Liver (tissue), 9 donors: ENCODE results near the gene WLS. TPM values are rescaled to one million over a fixed set of nuclear protein-coding genes. Genes with fewer than 3 reads are reported as not detected.

Experiments
- DNase-seq: peaks from one replicate; pipeline ENCODE4 v3.0.0-alpha.2; 2017; ENCODE audit warnings: low spot score
- H3K27ac ChIP-seq, 2 donors: one replicate each; pipeline ENCODE4 v1.7.0; 2013; ENCODE audit warnings: inconsistent platforms in 2 of 2, low read length in 2 of 2, control low read depth in 1 of 2, low read depth in 1 of 2, mild to moderate bottlenecking in 1 of 2
- H3K27me3 ChIP-seq, 4 donors: one replicate each; pipeline versions ENCODE4 v1.6.1 to v1.7.0; 2013; ENCODE audit warnings: low read length in 3 of 4, inconsistent platforms in 1 of 4, mild to moderate bottlenecking in 1 of 4, moderate library complexity in 1 of 4; ENCODE audit not compliant: control insufficient read depth in 4 of 4, insufficient read depth in 4 of 4
- H3K36me3 ChIP-seq, 4 donors: one replicate each; pipeline versions ENCODE4 v1.6.1 to v1.7.0; 2013; ENCODE audit warnings: low read length in 3 of 4, mild to moderate bottlenecking in 3 of 4, low read depth in 1 of 4, moderate library complexity in 1 of 4; ENCODE audit not compliant: control insufficient read depth in 4 of 4, insufficient read depth in 3 of 4
- H3K4me1 ChIP-seq, 4 donors: one replicate each; pipeline versions ENCODE4 v1.6.1 to v1.7.0; 2013; ENCODE audit warnings: low read length in 3 of 4, mild to moderate bottlenecking in 3 of 4, moderate library complexity in 1 of 4; ENCODE audit not compliant: control insufficient read depth in 4 of 4, insufficient read depth in 4 of 4
- H3K4me3 ChIP-seq, 3 donors: one replicate each; pipeline versions ENCODE4 v1.6.1 to v1.7.0; 2013; ENCODE audit warnings: low read length in 3 of 3, control low read depth in 1 of 3, low read depth in 1 of 3, mild to moderate bottlenecking in 1 of 3
- H3K9ac ChIP-seq, 2 donors: one replicate each; pipeline ENCODE4 v1.7.0; 2013; ENCODE audit warnings: low read length in 2 of 2, mild to moderate bottlenecking in 2 of 2, moderate library complexity in 2 of 2, control low read depth in 1 of 2, low read depth in 1 of 2
- H3K9me3 ChIP-seq, 4 donors: one replicate each; pipeline versions ENCODE4 v1.6.1 to v1.7.0; 2013; ENCODE audit warnings: low read length in 3 of 4; ENCODE audit not compliant: control insufficient read depth in 4 of 4
- EGR1 ChIP-seq, 2 donors: IDR thresholded peaks; 2 replicates each; pipeline ENCODE4 v1.6.1; 2016 to 2018; ENCODE audit warnings: antibody characterized with exemption in 2 of 2, low read depth in 2 of 2
- FOXA2 ChIP-seq: IDR thresholded peaks from 2 replicates; pipeline ENCODE4 v1.6.1; 2016; ENCODE audit warnings: antibody characterized with exemption
- HNF4G ChIP-seq: IDR thresholded peaks from 2 replicates; pipeline ENCODE4 v1.6.1; 2016; ENCODE audit warnings: antibody characterized with exemption
- JUND ChIP-seq, 2 donors: IDR thresholded peaks; 2 replicates each; pipeline ENCODE4 v1.6.1; 2016; ENCODE audit warnings: antibody characterized with exemption in 2 of 2
- RAD21 ChIP-seq, 2 donors: IDR thresholded peaks; 2 replicates each; pipeline ENCODE4 v1.6.1; 2016; ENCODE audit warnings: antibody characterized with exemption in 2 of 2, mild to moderate bottlenecking in 2 of 2
- RXRA ChIP-seq, 2 donors: IDR thresholded peaks; 2 replicates each; pipeline ENCODE4 v1.6.1; 2017 to 2018; ENCODE audit warnings: antibody characterized with exemption in 2 of 2, mild to moderate bottlenecking in 1 of 2
- SP1 ChIP-seq: IDR thresholded peaks from 2 replicates; pipeline ENCODE4 v1.6.1; 2018; ENCODE audit warnings: antibody characterized with exemption, mild to moderate bottlenecking
- YY1 ChIP-seq: IDR thresholded peaks from 2 replicates; pipeline ENCODE4 v1.6.1; 2016; ENCODE audit warnings: antibody characterized with exemption, mild to moderate bottlenecking
- WGBS: extraction: QIAGEN DNeasy Blood & Tissue Kit; methylation state at CpG from one replicate; pipeline ENCODE4 v1.1.7; 2013; 5-methylcytosine and 5-hydroxymethylcytosine counted together
- polyA plus RNA-seq, 2 donors: library from polyadenylated mRNA; stranded (reverse) in 1 of 2; unstranded in 1 of 2; fragments of 200-250 nt in 1 of 2; fragments of >200 nt in 1 of 2; fragmentation: Nextera tagmentation in 1 of 2; extraction: Ambion mirVana in 1 of 2; gene quantifications; one replicate each; pipeline versions ENCODE4 v1.2.1 to v1.2.3, GENCODE V29; 2013 to 2015
- total RNA-seq, 2 donors: library from RNA; depleted of rRNA; stranded (reverse); fragments of >200 nt; gene quantifications; one replicate each; pipeline ENCODE4 v1.2.3, GENCODE V29; 2014
- TF ChIP-seq, protein P1 (sequence below): IDR thresholded peaks from 2 replicates; pipeline ENCODE4 v1.6.1; 2016; ENCODE audit warnings: antibody characterized with exemption
- TF ChIP-seq, protein P2 (sequence below): IDR thresholded peaks from 2 replicates; pipeline ENCODE4 v1.6.1; 2016; ENCODE audit warnings: antibody characterized with exemption
- TF ChIP-seq, protein P3 (sequence below): fragments of 150-350 bp; IDR thresholded peaks from 2 replicates; pipeline ENCODE4 v1.5.1; 2017; ENCODE audit warnings: improper control_type of control experiment, low read depth, low read length; ENCODE audit not compliant: missing input control
- TF ChIP-seq, protein P4 (sequence below): IDR thresholded peaks from 2 replicates; pipeline ENCODE4 v1.6.1; 2016; ENCODE audit warnings: antibody characterized with exemption, mild to moderate bottlenecking
- donor health status: healthy.
- donor health status: healthy.
- donor health status: healthy.
- donor health status: healthy.
- donor health status: healthy.

The WLS gene
- total and polyA plus RNA-seq, 4 donors = 3.2 to 12.5 (median 7.7) TPM

DNA sequence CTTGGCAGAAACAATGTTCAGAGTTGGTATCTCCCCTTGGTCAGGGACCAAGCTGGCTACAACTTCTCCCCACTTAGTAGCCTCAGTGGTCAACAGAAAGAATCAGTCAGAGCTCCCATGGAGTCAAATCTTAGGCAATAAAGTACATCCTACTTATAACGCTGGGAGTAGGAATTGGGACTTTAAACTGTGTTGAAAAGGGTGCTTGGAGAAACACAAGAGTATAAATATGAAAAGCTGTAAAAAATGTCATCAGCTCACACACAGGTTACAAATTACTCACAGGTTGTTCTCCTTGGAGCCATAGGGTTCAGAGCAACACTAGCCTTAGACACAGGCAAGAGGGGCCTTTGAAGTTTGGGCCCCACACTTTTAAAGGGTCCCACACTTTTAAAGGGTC lies 67.4 kb downstream of the WLS start:
- WGBS = 76% methylated on average over 1 of the region's 1 CpG
- Histone ChIP-seq H3K9ac (no peak overlapping the region), H3K36me3 (no peaks in the 10 kb centered on the region), H3K4me1 (no peaks in the 10 kb centered on the region), H3K4me3 (no peak overlapping the region), H3K9me3 (no peaks in the 10 kb centered on the region), H3K27ac (no peak overlapping the region), H3K27me3 (no peaks in the 10 kb centered on the region)
- DNase-seq = no peak
- TF ChIP-seq, protein P1, sequence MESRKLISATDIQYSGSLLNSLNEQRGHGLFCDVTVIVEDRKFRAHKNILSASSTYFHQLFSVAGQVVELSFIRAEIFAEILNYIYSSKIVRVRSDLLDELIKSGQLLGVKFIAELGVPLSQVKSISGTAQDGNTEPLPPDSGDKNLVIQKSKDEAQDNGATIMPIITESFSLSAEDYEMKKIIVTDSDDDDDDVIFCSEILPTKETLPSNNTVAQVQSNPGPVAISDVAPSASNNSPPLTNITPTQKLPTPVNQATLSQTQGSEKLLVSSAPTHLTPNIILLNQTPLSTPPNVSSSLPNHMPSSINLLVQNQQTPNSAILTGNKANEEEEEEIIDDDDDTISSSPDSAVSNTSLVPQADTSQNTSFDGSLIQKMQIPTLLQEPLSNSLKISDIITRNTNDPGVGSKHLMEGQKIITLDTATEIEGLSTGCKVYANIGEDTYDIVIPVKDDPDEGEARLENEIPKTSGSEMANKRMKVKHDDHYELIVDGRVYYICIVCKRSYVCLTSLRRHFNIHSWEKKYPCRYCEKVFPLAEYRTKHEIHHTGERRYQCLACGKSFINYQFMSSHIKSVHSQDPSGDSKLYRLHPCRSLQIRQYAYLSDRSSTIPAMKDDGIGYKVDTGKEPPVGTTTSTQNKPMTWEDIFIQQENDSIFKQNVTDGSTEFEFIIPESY = no peak
- no peak for TF ChIP-seq YY1
- TF ChIP-seq, protein P2, sequence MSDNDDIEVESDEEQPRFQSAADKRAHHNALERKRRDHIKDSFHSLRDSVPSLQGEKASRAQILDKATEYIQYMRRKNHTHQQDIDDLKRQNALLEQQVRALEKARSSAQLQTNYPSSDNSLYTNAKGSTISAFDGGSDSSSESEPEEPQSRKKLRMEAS = no peak
- TF ChIP-seq RXRA (IDR thresholded peaks at IDR 0.05) = no peak
- TF ChIP-seq EGR1 (IDR thresholded peaks at IDR 0.05; ENCODE audit: low read depth in 2 of 2) = no peak
- TF ChIP-seq, protein P3, sequence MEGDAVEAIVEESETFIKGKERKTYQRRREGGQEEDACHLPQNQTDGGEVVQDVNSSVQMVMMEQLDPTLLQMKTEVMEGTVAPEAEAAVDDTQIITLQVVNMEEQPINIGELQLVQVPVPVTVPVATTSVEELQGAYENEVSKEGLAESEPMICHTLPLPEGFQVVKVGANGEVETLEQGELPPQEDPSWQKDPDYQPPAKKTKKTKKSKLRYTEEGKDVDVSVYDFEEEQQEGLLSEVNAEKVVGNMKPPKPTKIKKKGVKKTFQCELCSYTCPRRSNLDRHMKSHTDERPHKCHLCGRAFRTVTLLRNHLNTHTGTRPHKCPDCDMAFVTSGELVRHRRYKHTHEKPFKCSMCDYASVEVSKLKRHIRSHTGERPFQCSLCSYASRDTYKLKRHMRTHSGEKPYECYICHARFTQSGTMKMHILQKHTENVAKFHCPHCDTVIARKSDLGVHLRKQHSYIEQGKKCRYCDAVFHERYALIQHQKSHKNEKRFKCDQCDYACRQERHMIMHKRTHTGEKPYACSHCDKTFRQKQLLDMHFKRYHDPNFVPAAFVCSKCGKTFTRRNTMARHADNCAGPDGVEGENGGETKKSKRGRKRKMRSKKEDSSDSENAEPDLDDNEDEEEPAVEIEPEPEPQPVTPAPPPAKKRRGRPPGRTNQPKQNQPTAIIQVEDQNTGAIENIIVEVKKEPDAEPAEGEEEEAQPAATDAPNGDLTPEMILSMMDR = no peak
- TF ChIP-seq SP1 = no peak
- no peak for TF ChIP-seq RAD21 (IDR thresholded peaks at IDR 0.05)
- TF ChIP-seq, protein P4, sequence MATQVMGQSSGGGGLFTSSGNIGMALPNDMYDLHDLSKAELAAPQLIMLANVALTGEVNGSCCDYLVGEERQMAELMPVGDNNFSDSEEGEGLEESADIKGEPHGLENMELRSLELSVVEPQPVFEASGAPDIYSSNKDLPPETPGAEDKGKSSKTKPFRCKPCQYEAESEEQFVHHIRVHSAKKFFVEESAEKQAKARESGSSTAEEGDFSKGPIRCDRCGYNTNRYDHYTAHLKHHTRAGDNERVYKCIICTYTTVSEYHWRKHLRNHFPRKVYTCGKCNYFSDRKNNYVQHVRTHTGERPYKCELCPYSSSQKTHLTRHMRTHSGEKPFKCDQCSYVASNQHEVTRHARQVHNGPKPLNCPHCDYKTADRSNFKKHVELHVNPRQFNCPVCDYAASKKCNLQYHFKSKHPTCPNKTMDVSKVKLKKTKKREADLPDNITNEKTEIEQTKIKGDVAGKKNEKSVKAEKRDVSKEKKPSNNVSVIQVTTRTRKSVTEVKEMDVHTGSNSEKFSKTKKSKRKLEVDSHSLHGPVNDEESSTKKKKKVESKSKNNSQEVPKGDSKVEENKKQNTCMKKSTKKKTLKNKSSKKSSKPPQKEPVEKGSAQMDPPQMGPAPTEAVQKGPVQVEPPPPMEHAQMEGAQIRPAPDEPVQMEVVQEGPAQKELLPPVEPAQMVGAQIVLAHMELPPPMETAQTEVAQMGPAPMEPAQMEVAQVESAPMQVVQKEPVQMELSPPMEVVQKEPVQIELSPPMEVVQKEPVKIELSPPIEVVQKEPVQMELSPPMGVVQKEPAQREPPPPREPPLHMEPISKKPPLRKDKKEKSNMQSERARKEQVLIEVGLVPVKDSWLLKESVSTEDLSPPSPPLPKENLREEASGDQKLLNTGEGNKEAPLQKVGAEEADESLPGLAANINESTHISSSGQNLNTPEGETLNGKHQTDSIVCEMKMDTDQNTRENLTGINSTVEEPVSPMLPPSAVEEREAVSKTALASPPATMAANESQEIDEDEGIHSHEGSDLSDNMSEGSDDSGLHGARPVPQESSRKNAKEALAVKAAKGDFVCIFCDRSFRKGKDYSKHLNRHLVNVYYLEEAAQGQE = no peak
- no peak for TF ChIP-seq FOXA2

DNA sequence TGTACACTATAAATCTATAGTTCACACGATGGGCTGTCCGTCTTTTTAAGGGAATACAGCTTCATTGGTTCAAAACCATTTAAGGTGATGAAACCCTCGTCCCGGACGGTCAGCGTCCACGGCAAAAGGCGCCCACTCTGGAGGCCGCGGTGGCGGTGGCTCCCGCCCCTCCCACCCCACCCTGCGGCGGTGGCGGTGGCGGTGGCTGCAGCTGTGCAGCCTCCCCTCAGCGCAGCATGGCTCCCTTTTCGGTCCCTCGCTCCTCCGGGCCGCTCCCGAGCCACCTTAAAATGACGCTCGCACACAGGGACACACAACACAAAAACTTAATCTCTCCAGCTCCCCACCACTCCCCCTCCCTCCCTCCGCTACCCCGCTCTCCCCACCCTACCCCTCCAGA lies 69.1 kb downstream of the WLS start:
- no peak for DNase-seq
- Histone ChIP-seq H3K9ac (no peak overlapping the region), H3K27ac (no peak overlapping the region), H3K4me1 (peaks cover 0 to 4% (median 3%) of the 10 kb centered on the region in 4 donors), H3K9me3 (no peaks in the 10 kb centered on the region), H3K36me3 (no peaks in the 10 kb centered on the region), H3K4me3 (no peak overlapping the region), H3K27me3 (no peaks in the 10 kb centered on the region)
- TF ChIP-seq JUND (IDR thresholded peaks at IDR 0.05) = no peak
- TF ChIP-seq, protein P3 = no peak
- TF ChIP-seq RAD21 (IDR thresholded peaks at IDR 0.05) = no peak
- TF ChIP-seq HNF4G = no peak
- 98% methylated on average over 26 of the region's 26 CpGs for WGBS
